Neural crest cell (in vitro differentiated cells): ENCODE measurements around the gene ANO1. TPM values are rescaled to one million over a fixed set of nuclear protein-coding genes. Genes with fewer than 3 reads are reported as not detected.

ENCODE experiments used
- DNase-seq: peaks from one replicate; pipeline ENCODE4 v3.0.0; 2021; ENCODE audit warnings: low read depth, mixed read lengths, low spot score
- H3K27ac Mint-ChIP-seq: one replicate; pipeline ENCODE4 v1.8.0; 2021; ENCODE audit warnings: mild to moderate bottlenecking, mixed read lengths; ENCODE audit not compliant: unreplicated experiment
- H3K27me3 Mint-ChIP-seq: 2 replicates; pipeline ENCODE4 v1.8.0; 2021; ENCODE audit warnings: low read depth, mild to moderate bottlenecking, mixed read lengths
- H3K36me3 Mint-ChIP-seq: 2 replicates; pipeline ENCODE4 v1.8.0; 2021; ENCODE audit warnings: low read depth, mild to moderate bottlenecking, mixed read lengths
- H3K4me1 Mint-ChIP-seq: 2 replicates; pipeline ENCODE4 v1.8.0; 2021; ENCODE audit warnings: mixed read lengths
- H3K4me3 Mint-ChIP-seq: one replicate; pipeline ENCODE4 v1.8.0; 2021; ENCODE audit warnings: mild to moderate bottlenecking, mixed read lengths
- H3K9me3 Mint-ChIP-seq: 2 replicates; pipeline ENCODE4 v1.8.0; 2021; ENCODE audit warnings: mixed read lengths
- CTCF ChIP-seq: fragments of 200-600 bp; sonication (generic); conservative IDR thresholded peaks from 2 replicates; pipeline ENCODE4 v1.5.0; 2021; ENCODE audit warnings: antibody characterized with exemption, mild to moderate bottlenecking
- total RNA-seq: library from RNA; stranded (reverse); gene quantifications from 2 replicates; pipeline ENCODE4 v1.2.1, GENCODE V29; 2021

The ANO1 gene
- total RNA-seq, 1 donor from 2014 or later, result not detected

- TF ChIP-seq CTCF, result no peak
- Mint-ChIP-seq H3K27ac (no peak overlapping the region), H3K4me1 (peaks cover 12% of the 10 kb centered on the region), H3K27me3 (peaks cover 4% of the 10 kb centered on the region), H3K36me3 (no peaks in the 10 kb centered on the region), H3K9me3 (no peaks in the 10 kb centered on the region), H3K4me3 (no peak overlapping the region)
- DNase-seq, result no peak
Measured at GRCh38 chr11:70099578-70100279, 21.6 kb downstream of the ANO1 start.

- Mint-ChIP-seq H3K27ac (no peak overlapping the region), H3K4me3 (no peak overlapping the region), H3K4me1 (peaks cover 13% of the 10 kb centered on the region), H3K27me3 (peaks cover 4% of the 10 kb centered on the region), H3K36me3 (no peaks in the 10 kb centered on the region), H3K9me3 (no peaks in the 10 kb centered on the region)
- no peak for TF ChIP-seq CTCF
- DNase-seq, result no peak
Measured at GRCh38 chr11:70100280-70100603, 22.1 kb downstream of the ANO1 start.

GRCh38 chr11:70100791-70101190, 22.7 kb downstream of the ANO1 start:
- Mint-ChIP-seq H3K4me3 (no peak overlapping the region), H3K36me3 (no peaks in the 10 kb centered on the region), H3K27me3 (peaks cover 4% of the 10 kb centered on the region), H3K9me3 (no peaks in the 10 kb centered on the region), H3K27ac (no peak overlapping the region), H3K4me1 (peaks cover 16% of the 10 kb centered on the region)
- no peak for DNase-seq
- TF ChIP-seq CTCF, result no peak

- peaks cover 4% of the 10 kb centered on the region for H3K27me3 Mint-ChIP-seq
- DNase-seq, result no peak
- no peaks in the 10 kb centered on the region for H3K36me3 Mint-ChIP-seq
Measured at GRCh38 chr11:70103256-70103975, 25.3 kb downstream of the ANO1 start.

GRCh38 chr11:70104419-70104818, 26.3 kb downstream of the ANO1 start:
- Mint-ChIP-seq H3K36me3 (no peaks in the 10 kb centered on the region), H3K4me1 (peaks cover 27% of the 10 kb centered on the region), H3K27me3 (peaks cover 7% of the 10 kb centered on the region), H3K27ac (no peak overlapping the region), H3K9me3 (no peaks in the 10 kb centered on the region), H3K4me3 (no peak overlapping the region)
- TF ChIP-seq CTCF, result no peak
- DNase-seq, result no peak

More at GRCh38 chr11:70103256-70103975, 25.3 kb downstream of the ANO1 start:
- no peaks in the 10 kb centered on the region for H3K9me3 Mint-ChIP-seq
- no peak overlapping the region for H3K4me3 Mint-ChIP-seq
- peaks cover 23% of the 10 kb centered on the region for H3K4me1 Mint-ChIP-seq
- no peak for TF ChIP-seq CTCF
- no peak overlapping the region for H3K27ac Mint-ChIP-seq
